SW 1271 (cell line): ENCODE data around the gene MSL1.
A peak's percentile ranks its signal among the peaks of the same experiment; 100 is the strongest.

Experiments used
- DNase-seq, 2 experiments: peaks; one replicate each; lab custom pipeline; 2025; lab: John Stamatoyannopoulos, UW

Gene MSL1

DNA sequence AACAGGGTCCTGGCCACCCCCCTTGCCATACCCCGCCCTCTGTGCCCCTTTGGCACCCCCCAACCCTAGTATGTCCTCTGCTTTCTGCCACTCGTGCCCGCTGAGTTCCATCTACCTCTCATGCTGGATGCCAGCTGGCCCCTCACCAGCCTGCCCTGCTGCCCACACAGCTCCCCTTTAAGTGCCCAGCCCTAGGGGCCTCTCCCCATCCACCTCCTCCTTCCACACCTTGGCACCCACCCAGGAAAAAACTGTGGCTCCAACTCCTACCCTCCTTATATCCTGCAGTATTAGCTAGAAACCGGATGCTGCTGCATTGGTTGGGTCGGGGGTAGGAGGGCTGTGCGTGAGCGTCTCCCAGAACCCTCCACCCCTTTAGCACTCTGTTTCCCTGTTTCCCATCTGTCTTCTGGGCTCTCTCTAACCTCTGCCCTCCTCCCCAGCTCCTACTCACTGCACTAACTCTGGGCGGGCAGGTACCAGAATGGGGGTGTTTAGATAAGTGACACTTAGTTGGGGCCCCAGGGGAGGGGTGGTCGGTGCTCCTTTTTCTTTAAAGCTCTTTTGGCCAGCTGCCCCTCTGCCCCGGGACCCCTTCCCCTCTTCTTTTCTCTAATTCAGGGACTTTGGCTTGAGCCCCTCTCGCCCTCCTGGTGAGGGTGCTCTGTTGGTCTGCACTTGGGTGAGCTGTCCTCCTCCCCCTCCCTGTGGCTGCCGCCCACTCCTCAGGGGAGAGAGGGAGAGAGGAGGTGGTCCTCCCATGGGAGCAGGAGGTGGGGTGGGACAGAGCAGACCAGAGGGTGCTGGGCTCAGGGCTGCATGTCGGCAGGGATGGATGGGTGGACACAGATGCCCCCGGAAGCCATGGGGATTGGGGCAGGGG lies 31.3 kb upstream of the MSL1 start:
- DNase-seq, result no peak

DNA sequence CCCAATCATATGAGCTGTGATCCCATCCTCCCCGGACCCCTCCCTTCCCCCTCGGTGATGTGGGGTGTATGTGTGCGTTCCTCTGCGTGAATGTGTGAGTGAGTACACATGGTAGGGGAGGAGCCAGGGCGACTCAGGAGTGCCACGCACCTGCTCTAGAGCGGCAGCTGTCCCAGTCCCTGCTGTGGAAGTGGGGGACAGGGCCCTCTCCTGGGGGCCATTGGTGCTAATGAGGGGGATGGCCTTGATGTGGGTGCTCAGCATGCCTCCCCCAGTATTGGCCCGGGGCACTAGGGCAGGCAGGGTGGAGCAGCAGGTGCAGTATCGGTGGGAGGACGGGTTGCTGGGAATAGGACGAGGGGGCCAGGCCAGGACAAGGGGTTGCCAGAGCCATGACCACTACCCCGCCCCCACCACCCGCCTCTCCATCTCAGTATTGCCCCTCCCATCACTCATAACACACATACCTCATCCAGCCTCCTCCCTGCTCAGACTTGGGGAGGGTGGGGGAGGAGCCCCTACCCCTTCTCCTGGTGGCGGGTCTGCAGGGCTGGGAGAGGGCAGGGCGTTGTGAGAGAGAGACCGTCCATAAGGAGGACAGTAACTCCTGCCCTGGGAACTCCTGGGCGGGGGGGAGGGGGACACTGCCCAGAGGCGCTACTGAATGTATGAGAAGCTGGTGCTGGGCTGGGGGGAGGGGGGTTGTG lies 29.9 kb upstream of the MSL1 start:
- DNase-seq, result no peak

DNA sequence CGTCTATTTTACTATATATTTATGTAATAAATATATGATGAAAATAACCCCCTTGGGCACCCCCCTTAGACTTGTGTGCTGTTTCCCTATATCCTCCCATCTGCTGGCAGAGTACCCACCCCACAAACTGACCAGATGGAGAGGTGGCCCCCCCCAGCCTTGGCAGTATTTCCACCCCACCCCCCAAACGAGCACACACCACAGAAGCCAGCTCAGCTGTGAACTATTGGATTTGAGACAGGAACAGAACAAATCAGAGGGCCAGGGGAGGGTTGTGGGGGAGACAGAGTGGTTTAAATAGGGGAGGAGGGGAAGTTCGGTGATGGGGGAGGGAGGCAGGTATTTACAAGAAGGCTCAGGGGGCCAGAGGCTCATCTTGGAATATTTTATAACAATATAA lies 29.2 kb upstream of the MSL1 start:
- no peak for DNase-seq

DNA sequence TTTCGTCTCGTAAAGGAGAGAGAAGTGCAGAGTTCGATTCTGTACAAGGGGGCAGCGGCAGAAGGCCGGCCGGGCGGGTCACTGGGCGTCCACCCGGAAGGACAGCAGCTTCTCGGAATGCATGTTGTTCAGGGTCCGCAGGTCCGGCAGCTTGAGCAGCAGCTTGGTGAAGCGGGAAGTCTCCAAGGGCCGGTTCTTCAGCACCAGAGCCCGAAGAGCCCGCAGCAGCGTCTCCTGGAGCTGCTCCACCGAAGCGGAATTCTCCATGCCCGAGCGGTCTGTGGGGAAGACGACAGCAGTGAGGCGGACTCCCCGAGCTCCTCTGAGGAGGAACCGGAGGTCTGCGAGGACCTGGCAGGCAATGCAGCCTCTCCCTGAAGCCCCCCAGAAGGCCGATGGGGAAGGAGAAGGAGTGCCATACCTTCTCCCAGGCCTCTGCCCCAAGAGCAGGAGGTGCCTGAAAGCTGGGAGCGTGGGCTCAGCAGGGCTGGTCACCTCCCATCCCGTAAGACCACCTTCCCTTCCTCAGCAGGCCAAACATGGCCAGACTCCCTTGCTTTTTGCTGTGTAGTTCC lies 28.7 kb upstream of the MSL1 start:
- no peak for DNase-seq

DNA sequence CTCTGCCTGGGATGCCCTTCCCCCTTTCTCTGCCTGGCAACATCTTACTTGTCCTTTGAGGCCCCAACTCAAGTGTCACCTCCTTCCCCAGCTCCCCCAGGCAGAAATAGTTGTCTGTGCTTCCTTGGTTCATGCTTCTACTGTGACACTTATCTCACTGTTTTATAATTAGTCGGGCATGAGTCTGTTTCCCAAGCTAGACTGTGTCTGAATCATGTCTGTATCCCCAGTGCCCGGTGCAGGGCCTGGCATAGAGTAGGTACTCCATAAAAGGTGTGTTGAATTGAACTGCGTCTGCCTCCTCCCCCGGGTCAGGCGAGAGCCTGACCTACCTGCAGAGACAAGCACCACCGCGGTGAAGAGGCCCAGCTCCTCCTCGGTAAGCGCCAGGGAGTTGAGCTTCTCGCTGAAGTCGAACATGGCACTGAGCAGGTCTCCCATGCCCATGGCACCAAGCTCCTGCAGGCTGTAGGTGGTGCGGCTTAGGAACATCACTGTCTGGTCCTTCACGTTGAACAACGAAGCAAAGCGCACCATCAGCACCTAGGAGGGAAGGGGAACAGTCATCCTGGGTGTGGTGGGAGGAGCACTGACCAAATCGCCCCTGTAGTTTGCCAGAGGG lies 28.1 kb upstream of the MSL1 start:
- DNase-seq, result no peak

DNA sequence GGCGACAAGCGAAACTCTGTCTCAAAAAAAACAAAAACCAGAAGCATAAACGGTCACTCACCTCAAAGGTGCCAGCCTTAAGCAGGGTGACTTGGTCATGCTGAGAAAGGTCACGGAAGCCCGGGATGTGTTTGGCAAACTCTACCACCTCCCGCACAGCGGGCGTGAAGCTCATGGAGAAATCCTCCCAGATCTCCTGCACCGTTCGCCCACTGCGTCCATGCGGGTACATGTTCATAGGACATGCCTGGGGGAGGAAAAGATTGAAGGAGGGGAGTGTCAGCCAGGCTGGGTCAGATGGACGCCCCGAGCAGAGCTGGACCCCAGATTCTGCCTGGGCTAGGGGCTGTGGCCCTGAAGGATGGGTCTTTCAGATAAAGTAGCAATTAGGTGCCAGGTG lies 26.9 kb upstream of the MSL1 start:
- DNase-seq, result no peak

DNA sequence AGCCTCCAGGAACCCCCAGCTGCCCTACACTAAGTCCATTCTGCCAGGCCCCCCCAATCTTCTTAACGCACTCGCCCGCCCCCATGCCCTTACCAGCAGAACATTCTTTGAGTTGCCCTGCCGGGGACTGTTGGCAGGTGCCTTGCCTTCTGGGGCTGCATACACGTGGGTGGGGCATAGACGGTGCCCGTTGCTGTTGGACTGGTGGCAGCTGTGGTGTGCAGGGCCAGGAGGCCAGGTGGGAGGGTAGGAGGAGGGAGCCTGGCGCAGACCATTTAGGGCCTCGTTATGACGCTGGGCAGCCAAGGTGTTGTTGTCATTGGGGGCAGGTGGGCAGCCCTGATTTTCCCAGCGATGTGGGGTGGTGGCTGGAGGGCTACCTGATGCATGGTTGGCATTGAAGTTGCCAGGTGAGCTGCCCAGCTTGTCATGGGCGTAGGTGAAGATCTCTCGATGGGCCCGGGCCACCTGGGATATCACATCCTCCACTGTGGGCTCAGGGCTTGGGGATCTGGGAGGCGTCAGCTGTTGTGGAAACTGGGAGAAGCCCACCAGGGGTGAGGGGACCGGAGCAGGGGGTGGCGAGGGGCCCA lies 26.3 kb upstream of the MSL1 start:
- no peak for DNase-seq

DNA sequence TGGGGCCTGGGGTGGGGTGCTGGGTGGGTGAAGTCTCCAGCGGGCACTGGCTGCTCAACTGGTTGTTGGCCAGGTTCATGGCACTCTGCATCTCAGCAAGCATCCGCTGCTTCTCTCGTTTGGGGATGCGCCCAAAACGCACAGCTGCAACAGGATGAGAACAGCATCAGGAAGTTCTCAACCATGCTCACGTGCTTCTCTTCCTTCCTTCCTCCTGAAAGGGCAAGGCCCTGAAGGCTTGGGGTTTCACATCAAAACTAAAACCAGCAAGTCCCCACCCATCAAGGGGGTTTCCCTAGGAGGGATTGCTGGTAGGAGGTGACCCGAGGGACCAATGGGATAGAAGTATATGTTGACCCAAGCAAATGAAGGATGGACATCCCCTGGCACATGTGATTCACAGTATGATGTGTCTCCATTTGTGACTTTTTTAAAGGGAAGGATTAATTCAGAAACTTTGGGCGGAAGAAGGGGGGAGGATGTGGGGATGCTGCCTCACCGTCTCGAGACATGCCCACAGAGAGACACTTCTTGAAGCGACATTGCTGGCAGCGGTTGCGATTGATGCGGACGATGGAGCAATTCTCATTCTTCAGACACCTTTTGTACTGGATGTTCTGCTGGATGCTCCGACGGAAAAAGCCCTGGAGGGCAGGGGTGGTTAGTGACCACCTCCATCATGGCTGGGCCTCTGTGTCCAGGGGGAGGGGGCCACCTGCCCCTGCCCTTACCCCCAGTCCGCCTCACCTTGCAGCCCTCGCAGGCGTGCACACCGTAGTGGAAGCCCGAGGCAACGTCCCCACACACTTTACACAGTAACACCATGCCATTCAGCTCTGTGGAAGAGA lies 25.6 kb upstream of the MSL1 start:
- DNase-seq, result no peak

DNA sequence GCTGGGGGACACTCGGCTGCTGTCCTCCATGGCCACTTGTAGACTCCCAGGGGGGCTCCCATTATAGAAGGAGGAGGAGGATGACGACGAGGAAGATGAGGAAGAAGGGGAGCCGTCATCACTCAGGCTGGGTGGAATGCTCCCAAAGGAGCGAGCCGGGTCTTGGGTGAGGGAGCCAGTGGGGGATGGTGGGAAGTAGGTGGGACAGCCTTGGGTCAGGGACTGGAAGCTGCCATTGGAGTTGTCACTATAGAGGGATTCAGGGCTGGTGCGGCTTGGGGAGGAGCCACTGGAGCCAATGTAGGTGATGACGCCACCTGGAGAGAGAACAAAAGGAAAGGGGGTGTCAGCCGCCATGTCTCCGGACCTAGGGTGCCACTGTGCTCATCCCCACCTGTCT lies 24.7 kb upstream of the MSL1 start:
- no peak for DNase-seq

DNA sequence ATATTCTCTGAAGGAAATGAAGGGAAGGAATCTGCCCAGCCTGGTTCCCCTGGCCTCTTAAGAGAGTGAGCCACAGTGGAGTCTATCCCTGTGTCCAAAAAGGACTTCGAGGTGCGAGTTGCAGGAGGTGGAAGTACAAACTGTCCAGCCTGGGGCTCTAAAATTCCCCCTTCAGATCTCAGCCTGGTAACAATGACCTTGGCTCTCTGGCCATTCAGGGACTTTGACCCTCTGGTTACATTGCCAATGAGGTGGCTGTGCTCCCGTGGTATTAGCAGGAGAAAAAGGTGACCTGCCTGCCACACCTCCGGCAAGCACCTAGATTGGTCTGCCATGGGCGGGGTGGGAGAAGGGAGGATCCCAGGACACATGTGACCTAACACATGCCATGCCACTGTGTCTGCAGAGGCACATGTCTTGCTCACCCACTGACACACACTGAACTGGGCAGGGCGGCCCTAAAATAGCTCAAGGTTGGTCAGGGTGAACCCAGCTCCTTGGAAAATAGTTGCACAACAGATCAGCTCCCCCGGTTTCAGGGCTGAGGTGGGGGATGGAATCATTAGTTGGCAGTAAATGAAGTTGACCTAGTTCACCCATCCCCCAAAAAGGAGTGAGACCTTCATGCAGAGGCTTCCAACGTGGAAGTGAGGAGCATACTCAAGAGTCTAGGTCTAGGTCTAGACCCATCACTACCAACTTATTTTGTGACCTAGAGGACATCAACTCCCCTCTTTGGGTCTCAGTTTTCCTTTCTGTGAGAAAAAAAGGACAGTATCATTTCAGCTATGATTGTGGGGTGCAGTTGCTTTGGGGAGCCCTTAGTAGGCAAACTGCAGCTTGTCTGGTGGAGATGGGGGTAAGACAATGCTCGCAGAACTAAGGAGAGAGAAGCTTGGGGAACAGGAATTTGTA lies 23.6 kb upstream of the MSL1 start:
- no peak for DNase-seq

DNA sequence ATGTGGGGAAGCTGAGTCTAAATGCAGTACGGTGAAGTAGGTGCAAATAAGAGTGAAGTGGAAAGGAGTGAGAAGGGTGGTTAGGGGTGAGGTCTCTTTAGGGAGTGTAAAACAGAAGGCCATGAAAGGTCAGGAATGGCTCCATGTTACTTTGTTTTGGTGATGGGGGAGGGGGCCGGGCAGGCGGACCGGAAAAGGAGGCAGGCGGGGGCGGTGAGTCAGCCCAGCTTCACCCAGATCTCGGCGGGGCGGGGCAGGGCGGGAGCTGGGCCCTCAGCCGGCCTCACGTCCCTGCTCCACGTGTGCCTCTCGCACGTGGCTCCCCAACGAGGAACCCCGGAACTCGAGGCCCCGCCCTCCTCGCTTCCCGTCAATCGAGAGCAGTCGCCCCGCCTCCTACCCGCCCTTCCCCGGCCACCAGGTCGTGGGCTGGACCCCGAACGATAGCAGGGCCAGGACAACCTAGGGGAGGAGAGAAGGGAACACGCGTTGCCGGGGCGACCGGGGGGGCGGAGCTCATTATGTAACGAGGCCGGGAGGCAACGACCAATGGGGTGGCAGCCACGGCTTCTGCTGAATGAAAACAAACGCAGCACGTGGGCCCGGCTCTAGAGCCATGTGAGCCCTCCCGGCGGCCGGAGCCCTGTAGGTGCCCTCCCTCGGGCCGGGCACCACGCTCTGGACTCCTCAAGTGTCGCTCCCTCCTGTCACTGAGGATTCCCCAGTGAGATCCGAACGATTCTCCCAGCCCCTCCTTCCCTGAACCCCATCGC lies 22.7 kb upstream of the MSL1 start:
- DNase-seq, result peak; percentile 98 to 99

DNA sequence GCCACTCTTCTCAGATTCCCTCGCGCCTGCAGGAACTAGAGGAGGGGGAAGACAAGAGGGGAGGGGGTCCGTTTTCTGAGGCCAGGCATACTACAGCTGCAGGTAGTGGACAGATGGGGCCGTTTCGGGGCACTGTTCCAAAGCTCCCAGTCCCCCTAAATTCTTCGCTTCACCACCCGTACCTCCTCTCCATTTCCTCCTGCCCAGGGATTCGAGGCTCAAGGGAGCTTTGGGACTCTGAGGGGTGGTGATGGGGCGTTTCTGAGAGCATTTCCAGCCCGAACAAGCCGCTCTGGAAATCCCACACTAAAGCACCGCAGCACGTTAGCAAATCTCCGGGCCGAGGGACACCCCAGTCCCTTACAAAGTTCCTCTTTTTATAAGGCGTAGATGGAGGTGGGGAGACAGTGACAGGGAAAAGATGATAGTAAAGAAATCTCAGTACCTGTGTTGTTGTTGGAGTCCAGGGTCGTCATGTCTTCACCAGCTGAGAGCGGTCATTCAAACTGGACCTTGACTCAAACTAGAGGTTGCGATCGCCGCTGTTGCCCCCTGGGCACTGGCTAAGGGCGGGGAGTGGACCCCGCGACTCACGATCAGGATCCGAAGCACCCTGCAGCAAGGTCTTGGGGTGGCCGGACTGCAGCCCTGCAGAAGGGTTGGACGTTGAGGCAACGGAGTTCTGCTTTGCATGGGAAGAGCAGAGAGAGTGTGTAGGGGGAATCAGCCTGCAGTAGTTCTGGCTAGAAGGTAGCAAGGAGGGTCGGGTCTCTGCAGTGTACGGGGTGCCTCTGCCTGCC lies 22.0 kb upstream of the MSL1 start:
- DNase-seq, result no peak

DNA sequence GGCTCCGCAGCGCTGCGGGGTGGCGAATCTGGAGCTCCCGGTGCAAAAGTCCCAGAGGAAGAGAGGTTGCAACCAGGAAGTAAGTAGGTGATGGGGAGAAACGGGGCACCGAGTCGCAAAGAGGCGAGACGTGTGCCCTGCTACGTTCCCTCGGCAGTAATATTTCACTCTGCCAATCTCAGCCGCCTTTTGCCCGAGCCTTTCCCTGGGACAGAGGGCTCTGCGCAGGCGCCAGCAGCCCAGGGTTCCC lies 21.4 kb upstream of the MSL1 start, which contains the start of gene NR1D1:
Gene NR1D1 (minus strand): TSS at position 171 of the 250 bp plus-strand sequence. CDS start 495 bp downstream, outside the sequence.
- no peak for DNase-seq

DNA sequence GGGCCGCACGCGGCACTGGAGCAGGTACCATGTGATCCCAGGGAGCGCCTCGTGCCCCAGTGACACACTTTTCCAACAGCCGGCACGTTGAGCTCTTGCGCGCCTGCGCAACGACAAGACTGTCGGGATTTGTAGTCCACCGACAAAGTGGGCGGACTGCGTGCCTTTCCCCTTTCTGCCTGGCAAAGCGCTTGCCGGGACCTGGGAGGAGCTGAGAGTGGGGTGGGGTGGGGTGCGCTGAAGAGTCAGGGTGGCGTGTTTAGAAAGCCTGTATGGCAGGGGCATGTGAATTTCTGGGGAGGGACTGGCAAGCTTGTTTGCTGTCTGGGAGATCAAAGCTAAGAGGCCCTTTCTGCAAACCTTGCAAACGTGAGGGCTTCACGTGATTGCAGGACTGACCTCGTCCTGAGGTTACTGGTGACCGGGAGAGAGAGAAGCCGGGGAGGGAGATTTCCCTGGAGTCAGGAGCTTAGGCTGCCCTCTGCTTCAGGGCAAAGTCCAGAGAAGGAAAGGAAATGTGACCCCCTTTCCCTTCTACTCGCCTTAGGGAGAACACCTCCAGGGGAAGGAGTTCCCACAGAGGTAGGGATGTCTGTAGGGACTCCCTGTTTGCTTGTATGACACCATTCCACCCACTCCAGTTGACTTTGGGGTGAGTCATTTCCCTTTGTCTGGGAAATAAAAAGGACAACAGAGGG lies 21.0 kb upstream of the MSL1 start:
- DNase-seq, result peak; percentile 97

DNA sequence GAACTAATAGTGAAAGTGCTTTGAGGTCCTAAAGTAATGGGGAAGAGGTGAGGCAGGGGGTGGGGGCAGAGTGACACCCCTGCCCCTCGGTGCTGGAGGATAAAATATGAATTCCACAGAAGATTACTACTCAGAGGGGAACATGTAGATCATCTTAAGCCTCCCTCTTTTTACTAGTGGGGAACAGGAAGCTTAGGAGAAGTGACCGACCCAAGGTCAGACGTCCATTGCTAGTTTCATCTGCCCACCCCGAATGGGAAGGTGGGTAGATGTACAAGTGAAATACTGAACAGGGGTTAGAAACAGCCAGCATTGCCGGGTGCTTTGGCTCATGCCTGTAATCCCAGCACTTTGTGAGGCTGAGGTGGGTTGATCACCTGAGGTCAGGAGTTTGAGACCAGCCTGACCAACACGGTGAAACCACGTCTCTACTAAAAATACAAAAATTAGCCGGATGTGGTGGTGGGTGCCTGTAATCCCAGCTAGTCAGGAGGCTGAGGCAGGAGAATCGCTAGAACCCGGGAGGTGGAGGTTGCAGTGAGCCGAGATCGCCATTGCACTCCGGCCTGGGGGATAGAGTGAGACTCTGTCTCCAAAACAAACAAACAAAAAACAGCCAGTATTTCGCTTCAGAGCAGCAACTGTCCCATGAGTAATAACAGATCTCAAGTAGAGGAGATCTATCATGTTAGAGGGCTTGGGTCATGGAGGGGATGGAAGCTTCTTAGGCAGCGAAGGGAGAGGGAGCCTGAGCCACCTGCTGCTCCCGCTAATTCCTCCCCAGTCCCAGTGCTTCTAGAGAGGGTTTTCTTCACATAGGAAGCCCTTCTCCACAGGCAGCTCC lies 20.2 kb upstream of the MSL1 start:
- no peak for DNase-seq

DNA sequence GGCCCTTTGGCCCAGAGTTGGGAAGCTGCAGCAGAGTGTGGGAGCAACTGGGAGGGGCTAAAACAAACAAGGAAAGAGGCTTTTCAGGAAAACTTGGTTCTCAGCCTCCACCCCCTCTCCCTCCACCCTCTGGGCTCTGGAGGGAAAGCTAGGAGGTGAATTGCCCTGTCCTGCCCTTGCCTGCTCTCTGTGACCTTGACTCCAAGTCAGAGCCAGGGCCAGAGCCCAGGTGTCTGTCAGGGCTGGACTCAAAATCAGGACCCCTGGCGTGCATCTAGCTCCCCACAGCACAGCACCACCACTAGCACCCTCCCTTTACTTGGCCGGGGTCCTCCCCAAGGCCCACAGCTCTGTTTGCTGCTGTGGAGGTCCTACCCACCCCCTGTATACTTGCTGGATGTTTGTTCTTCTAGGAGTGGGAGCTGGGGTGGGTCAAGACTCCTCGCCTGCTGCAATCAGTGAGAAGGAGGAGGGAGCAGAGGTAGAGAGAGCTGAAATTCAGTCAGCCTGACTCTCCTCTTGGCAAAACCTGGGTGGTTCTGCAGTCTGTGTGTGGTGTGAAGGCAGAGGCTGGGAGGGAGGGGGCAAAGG lies 18.6 kb upstream of the MSL1 start:
- no peak for DNase-seq

DNA sequence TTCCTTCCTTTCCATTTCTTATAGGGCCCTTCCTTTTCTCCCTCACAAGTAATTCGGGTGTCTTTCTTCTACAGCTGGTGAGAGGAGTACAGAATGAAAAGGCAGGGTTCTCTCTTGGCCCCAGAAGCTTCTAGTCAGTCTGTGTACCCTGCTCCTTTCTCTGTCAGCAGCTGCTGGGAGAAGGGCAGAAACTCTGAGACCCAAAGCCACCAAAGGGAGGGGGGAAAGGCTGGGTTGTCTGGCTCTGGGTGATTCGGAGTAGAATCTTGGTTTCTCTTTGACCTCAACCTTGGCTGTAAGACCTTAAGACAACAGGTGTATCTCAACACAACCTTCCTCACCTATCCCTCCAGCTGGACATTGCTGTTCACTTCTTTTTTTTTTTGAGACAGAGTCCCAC lies 18.1 kb upstream of the MSL1 start:
- no peak for DNase-seq
